Neural crest cell (in vitro differentiated cells): ENCODE data around the gene ETV3. TPM values are rescaled to one million over a fixed set of nuclear protein-coding genes. Genes with fewer than 3 reads are reported as not detected.

Source experiments
- DNase-seq: peaks from one replicate; pipeline ENCODE4 v3.0.0; 2021; ENCODE audit warnings: low read depth, mixed read lengths, low spot score
- H3K27ac Mint-ChIP-seq: one replicate; pipeline ENCODE4 v1.8.0; 2021; ENCODE audit warnings: mild to moderate bottlenecking, mixed read lengths; ENCODE audit not compliant: unreplicated experiment
- H3K27me3 Mint-ChIP-seq: 2 replicates; pipeline ENCODE4 v1.8.0; 2021; ENCODE audit warnings: low read depth, mild to moderate bottlenecking, mixed read lengths
- H3K36me3 Mint-ChIP-seq: 2 replicates; pipeline ENCODE4 v1.8.0; 2021; ENCODE audit warnings: low read depth, mild to moderate bottlenecking, mixed read lengths
- H3K4me1 Mint-ChIP-seq: 2 replicates; pipeline ENCODE4 v1.8.0; 2021; ENCODE audit warnings: mixed read lengths
- H3K4me3 Mint-ChIP-seq: one replicate; pipeline ENCODE4 v1.8.0; 2021; ENCODE audit warnings: mild to moderate bottlenecking, mixed read lengths
- H3K9me3 Mint-ChIP-seq: 2 replicates; pipeline ENCODE4 v1.8.0; 2021; ENCODE audit warnings: mixed read lengths
- total RNA-seq: library from RNA; stranded (reverse); gene quantifications from 2 replicates; pipeline ENCODE4 v1.2.1, GENCODE V29; 2021
- TF ChIP-seq, protein P1 (sequence below): fragments of 200-600 bp; sonication (generic); conservative IDR thresholded peaks from 2 replicates; pipeline ENCODE4 v1.5.0; 2021; ENCODE audit warnings: antibody characterized with exemption, mild to moderate bottlenecking

ETV3 gene
- total RNA-seq, 1 donor from 2014 or later = 29.7 TPM

DNA sequence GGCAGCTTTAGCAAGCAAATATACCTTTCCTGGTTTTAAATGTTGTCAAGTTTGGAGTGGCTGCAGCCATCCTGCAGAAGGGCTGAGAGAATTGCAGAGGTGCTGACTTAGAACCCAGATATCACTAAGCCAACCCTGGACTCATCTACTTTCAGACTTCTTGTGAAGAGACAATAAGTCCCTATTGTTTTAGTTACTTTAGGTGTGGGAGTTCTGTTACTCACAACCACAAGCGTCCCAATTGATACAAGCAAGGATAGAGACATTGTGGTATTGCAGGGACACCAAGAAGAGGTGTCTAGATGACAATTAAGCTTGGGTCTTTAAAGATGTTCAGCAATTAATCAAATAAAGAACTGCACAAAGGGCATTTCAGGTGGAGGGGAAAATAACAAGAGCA, 8.8 kb upstream of the ETV3 start:
- Mint-ChIP-seq H3K4me3 (no peak overlapping the region), H3K27me3 (no peaks in the 10 kb centered on the region), H3K36me3 (no peaks in the 10 kb centered on the region), H3K27ac (no peak overlapping the region), H3K4me1 (no peaks in the 10 kb centered on the region), H3K9me3 (no peaks in the 10 kb centered on the region)
- DNase-seq = no peak
- TF ChIP-seq, protein P1, sequence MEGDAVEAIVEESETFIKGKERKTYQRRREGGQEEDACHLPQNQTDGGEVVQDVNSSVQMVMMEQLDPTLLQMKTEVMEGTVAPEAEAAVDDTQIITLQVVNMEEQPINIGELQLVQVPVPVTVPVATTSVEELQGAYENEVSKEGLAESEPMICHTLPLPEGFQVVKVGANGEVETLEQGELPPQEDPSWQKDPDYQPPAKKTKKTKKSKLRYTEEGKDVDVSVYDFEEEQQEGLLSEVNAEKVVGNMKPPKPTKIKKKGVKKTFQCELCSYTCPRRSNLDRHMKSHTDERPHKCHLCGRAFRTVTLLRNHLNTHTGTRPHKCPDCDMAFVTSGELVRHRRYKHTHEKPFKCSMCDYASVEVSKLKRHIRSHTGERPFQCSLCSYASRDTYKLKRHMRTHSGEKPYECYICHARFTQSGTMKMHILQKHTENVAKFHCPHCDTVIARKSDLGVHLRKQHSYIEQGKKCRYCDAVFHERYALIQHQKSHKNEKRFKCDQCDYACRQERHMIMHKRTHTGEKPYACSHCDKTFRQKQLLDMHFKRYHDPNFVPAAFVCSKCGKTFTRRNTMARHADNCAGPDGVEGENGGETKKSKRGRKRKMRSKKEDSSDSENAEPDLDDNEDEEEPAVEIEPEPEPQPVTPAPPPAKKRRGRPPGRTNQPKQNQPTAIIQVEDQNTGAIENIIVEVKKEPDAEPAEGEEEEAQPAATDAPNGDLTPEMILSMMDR = no peak

DNA sequence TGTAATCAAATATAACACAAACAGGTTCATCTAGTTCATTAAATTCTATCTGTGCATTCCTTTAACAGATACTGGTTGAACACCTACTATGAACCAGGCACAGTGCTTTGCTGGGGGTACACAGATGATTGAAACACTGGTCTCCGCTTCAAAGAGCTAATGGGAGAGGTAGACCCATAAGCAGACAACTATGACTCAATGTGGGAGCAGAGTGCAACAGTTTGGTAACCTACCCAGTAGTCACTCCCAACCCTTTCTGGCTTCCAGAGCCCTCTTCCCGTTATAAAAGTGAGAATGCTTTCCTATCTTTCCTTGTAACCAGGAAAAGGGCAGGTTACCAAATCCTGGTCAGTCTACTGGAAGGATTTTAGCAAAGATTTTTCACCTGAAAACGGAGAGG, 8.0 kb upstream of the ETV3 start:
- no peaks in the 10 kb centered on the region for H3K27me3 Mint-ChIP-seq
- no peak overlapping the region for H3K27ac Mint-ChIP-seq
- H3K4me3 Mint-ChIP-seq = no peak overlapping the region
- TF ChIP-seq, protein P1 = no peak
- DNase-seq = no peak
- no peaks in the 10 kb centered on the region for H3K36me3 Mint-ChIP-seq
- H3K9me3 Mint-ChIP-seq = no peaks in the 10 kb centered on the region
- peaks cover 5% of the 10 kb centered on the region for H3K4me1 Mint-ChIP-seq

DNA sequence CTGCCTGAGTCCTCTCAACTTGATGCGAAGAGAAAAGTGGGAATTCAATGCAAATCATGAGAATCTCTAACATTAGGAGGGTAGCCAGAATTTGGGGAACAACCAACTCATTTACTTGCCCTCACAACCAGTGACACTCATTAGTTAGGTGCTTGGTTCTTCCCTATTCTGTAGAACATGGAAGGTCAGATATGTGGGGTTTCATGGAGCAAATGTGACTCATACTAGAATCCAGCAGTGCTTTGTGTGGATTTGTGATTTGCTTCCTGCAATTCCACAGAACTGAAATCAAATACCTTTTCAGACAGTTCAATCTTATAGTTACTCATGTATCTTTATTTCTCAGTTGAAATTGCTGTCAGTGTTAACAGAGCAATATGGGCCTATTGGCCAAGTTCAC, 6.9 kb upstream of the ETV3 start:
- H3K27me3 Mint-ChIP-seq = no peaks in the 10 kb centered on the region
- no peaks in the 10 kb centered on the region for H3K9me3 Mint-ChIP-seq
- H3K36me3 Mint-ChIP-seq = no peaks in the 10 kb centered on the region

DNA sequence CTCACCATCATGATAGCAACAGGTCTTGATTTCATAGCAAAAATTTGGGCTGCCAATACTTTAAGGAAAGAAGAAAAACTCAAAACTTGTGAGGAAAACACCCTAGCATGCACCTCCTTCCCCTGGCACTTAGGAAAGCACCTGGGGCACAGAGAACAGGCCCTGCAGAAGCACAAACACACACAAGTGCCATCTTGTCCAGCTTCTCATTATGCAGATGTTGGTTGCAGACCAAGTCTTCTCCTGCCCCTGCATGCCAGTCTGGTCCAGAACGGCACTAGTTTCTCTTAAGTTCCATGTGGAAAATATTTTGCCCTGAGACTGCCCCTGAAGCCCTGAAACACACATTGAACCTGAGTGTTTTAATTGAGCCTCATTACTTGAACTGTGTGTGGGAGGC, 6.3 kb upstream of the ETV3 start:
- Mint-ChIP-seq H3K27ac (no peak overlapping the region), H3K27me3 (no peaks in the 10 kb centered on the region), H3K4me1 (peaks cover 18% of the 10 kb centered on the region), H3K4me3 (no peak overlapping the region), H3K9me3 (no peaks in the 10 kb centered on the region), H3K36me3 (no peaks in the 10 kb centered on the region)
- TF ChIP-seq, protein P1 = no peak
- DNase-seq = no peak

More for the DNA sequence above, 6.9 kb upstream of the ETV3 start:
- Mint-ChIP-seq H3K27ac (no peak overlapping the region), H3K4me3 (no peak overlapping the region), H3K4me1 (peaks cover 16% of the 10 kb centered on the region)
- TF ChIP-seq, protein P1 = no peak
- DNase-seq = no peak

DNA sequence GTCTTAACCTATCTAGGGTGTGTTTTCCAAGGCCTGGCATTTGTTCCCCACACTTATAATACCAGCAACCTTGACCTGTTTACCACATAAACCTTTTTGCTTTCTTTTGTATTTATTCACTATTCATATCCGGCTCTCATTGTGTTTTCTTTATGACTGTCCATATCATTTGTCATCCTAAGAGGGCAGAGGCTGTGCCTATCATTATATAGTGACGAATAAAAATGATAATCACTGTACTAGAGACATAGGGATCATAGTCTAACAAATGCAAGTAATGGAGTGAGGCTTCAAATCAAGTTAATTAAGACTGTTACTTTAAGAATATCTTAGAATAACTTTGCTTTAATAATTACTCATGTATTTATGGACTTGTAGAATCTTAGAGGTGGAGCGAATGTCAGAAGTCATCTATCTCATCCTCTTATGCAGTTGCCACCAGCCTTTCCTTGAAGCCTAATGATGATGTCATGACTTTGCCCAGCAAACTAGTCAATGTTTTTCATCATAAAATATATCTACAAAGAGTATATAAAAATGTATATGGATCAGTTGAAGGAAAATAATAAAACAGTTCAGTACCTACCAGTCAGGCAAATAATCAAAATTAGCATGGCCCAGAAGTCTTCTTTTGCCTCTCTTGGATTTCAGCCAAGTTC, 4.7 kb upstream of the ETV3 start:
- DNase-seq = no peak
- Mint-ChIP-seq H3K36me3 (no peaks in the 10 kb centered on the region), H3K9me3 (no peaks in the 10 kb centered on the region), H3K4me1 (peaks cover 26% of the 10 kb centered on the region), H3K27ac (no peak overlapping the region), H3K4me3 (peak overlapping the region; percentile 31), H3K27me3 (no peaks in the 10 kb centered on the region)
- TF ChIP-seq, protein P1 = no peak
